Measurements from ENCODE around the gene CD300LD.

Gene CD300LD

DNA sequence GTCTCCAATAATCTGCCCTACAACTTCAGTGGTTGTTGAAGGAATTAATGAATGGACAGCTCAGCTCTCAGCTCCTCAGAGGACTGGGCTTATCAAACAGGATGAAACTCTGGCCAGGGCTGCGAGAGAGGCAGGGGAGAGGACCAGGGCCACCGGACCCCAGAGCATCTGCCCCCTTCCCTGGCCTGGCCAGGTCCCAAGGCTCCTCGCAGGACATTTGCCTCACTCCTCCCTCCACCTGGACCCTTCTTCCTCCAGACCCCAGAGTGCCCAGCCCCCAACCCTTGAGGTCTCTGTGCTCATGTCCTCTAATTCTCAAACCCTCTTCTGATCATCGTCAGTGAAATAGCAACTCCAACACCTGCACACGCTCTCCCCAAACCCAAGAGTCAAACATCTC is 49.9 kb downstream of the CD300LD start:
- no peak overlapping the region for H2AFZ ChIP-seq (ENCODE audit: low read length)
- no peak overlapping the region for H3K4me3 ChIP-seq (ENCODE audit: low read length)
- no peaks in the 10 kb centered on the region for H3K9me2 ChIP-seq (replicated peaks; ENCODE audit: insufficient read depth, low read length)
- no peak for DNase-seq
- H3K79me2 ChIP-seq (ENCODE audit: low read length): no peaks in the 10 kb centered on the region
- H4K20me1 ChIP-seq (ENCODE audit: insufficient read depth, low read length): no peaks in the 10 kb centered on the region
- H3K4me2 ChIP-seq (ENCODE audit: low read depth, low read length): no peak overlapping the region
- H3K4me1 ChIP-seq (ENCODE audit: low read length): no peaks in the 10 kb centered on the region
- H3K27me3 ChIP-seq (replicated peaks; ENCODE audit: insufficient read depth, low read length): peaks cover 91% of the 10 kb centered on the region
- no peaks in the 10 kb centered on the region for H3K9me3 ChIP-seq (replicated peaks; ENCODE audit: insufficient read depth, low read length)
- no peak overlapping the region for H3K27ac ChIP-seq (ENCODE audit: low read length)
- no peak for TF ChIP-seq EZH2phosphoT487 (IDR thresholded peaks at IDR 0.05; ENCODE audit: low read length)
- TF ChIP-seq, protein P1, sequence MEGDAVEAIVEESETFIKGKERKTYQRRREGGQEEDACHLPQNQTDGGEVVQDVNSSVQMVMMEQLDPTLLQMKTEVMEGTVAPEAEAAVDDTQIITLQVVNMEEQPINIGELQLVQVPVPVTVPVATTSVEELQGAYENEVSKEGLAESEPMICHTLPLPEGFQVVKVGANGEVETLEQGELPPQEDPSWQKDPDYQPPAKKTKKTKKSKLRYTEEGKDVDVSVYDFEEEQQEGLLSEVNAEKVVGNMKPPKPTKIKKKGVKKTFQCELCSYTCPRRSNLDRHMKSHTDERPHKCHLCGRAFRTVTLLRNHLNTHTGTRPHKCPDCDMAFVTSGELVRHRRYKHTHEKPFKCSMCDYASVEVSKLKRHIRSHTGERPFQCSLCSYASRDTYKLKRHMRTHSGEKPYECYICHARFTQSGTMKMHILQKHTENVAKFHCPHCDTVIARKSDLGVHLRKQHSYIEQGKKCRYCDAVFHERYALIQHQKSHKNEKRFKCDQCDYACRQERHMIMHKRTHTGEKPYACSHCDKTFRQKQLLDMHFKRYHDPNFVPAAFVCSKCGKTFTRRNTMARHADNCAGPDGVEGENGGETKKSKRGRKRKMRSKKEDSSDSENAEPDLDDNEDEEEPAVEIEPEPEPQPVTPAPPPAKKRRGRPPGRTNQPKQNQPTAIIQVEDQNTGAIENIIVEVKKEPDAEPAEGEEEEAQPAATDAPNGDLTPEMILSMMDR (IDR thresholded peaks at IDR 0.05; ENCODE audit: low read length): no peak
- TF ChIP-seq EZH2 (optimal IDR thresholded peaks at IDR 0.05; ENCODE audit: low read depth, low read length): no peak
- no peak overlapping the region for H3K9ac ChIP-seq (ENCODE audit: low read length)
- no peaks in the 10 kb centered on the region for H3F3A ChIP-seq (ENCODE audit: insufficient read depth, low read length)
- no peaks in the 10 kb centered on the region for H3K36me3 ChIP-seq (replicated peaks; ENCODE audit: insufficient read depth, low read length)

DNA sequence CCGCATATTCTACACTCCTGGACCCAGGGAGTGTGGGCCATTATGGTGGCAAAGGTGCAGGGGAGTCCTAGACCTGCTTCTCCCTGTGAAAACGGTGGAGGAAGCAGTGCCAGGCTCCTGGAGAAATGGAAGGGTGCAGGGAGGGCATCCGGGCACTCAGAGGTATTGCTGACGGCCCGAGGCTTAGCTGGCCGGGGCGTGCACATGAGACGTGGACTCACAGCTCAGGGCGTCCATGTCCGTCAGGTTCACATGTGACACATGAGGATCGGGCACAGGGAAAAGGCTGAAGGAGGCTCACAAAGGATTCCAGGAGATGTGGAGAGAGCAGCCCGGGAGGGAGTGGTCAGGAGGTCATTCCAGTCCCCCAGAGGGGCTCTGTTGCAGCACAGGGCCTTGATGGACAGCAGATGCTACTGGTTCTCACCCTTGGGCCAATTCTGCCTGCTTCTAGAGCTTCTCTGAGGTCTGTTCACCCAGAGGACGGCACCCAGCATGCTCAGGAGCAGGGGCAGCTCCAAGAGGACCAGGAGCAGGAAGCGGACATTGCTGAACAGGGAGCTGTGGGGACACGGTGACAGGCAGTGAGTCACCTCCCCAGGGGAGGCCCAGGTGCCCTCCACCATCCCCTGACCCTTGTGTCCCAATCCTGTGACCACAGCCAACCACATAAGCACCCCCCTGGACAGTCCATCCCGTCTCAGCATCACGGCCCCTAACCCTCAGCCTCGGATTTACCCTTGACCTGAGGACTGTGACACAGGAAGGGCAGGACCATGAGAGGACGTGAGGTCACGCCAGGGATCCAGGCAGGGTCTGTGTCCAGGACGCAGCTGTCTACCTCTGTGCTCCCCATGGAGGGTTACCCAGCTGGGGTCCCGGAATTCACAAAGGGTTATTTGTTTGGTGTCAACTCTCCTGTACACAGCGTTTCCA is 50.6 kb downstream of the CD300LD start:
- H3K4me3 ChIP-seq (ENCODE audit: low read length): no peak overlapping the region
- no peaks in the 10 kb centered on the region for H4K20me1 ChIP-seq (ENCODE audit: insufficient read depth, low read length)
- H3K36me3 ChIP-seq (replicated peaks; ENCODE audit: insufficient read depth, low read length): no peaks in the 10 kb centered on the region
- DNase-seq: no peak
- peaks cover 98% of the 10 kb centered on the region for H3K27me3 ChIP-seq (replicated peaks; ENCODE audit: insufficient read depth, low read length)
- no peaks in the 10 kb centered on the region for H3K4me1 ChIP-seq (ENCODE audit: low read length)
- no peaks in the 10 kb centered on the region for H3K79me2 ChIP-seq (ENCODE audit: low read length)
- H3K9me2 ChIP-seq (replicated peaks; ENCODE audit: insufficient read depth, low read length): no peaks in the 10 kb centered on the region
- H3K27ac ChIP-seq (ENCODE audit: low read length): no peak overlapping the region
- H3K9ac ChIP-seq (ENCODE audit: low read length): no peak overlapping the region
- H3K4me2 ChIP-seq (ENCODE audit: low read depth, low read length): no peak overlapping the region
- no peaks in the 10 kb centered on the region for H3F3A ChIP-seq (ENCODE audit: insufficient read depth, low read length)
- TF ChIP-seq EZH2phosphoT487 (IDR thresholded peaks at IDR 0.05; ENCODE audit: low read length): no peak
- TF ChIP-seq, protein P1 (IDR thresholded peaks at IDR 0.05; ENCODE audit: low read length): no peak
- no peak for TF ChIP-seq EZH2 (optimal IDR thresholded peaks at IDR 0.05; ENCODE audit: low read depth, low read length)
- H2AFZ ChIP-seq (ENCODE audit: low read length): no peak overlapping the region
- H3K9me3 ChIP-seq (replicated peaks; ENCODE audit: insufficient read depth, low read length): no peaks in the 10 kb centered on the region

DNA sequence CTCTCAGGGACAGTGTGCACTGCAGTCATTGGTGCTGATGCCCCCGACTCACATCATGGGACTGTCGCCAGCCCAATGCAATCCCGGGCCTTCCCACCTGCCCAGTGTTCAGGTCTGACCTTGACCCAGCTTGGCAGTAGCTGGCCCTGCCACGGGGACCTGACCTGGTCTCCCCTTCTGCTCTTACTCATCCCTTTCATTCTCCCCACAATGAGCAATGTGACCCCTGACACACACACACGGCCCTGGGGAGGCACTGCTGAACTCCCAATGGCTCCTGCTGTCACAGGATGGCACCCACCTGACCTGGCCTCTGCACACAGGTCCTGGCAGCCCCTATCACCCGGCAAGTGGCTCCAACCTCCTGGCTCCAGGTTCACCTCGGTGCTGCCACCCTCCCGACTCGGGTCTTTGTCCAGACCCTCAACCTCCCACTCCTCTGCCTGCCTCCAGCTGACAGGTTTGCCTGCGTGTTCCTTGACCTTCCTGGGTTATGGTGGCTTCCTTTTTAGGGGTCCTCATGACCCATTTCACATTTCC is 52.7 kb downstream of the CD300LD start:
- Histone ChIP-seq H3K9me2 (replicated peaks; ENCODE audit: insufficient read depth, low read length) (no peaks in the 10 kb centered on the region), H3K9ac (ENCODE audit: low read length) (no peak overlapping the region), H3K4me2 (ENCODE audit: low read depth, low read length) (no peak overlapping the region), H3K9me3 (replicated peaks; ENCODE audit: insufficient read depth, low read length) (no peaks in the 10 kb centered on the region), H3K36me3 (replicated peaks; ENCODE audit: insufficient read depth, low read length) (no peaks in the 10 kb centered on the region), H3K4me1 (ENCODE audit: low read length) (no peaks in the 10 kb centered on the region), H4K20me1 (ENCODE audit: insufficient read depth, low read length) (no peaks in the 10 kb centered on the region), H3K79me2 (ENCODE audit: low read length) (no peaks in the 10 kb centered on the region), H2AFZ (ENCODE audit: low read length) (no peak overlapping the region), H3K27me3 (replicated peaks; ENCODE audit: insufficient read depth, low read length) (peaks cover 100% of the 10 kb centered on the region), H3K4me3 (ENCODE audit: low read length) (no peak overlapping the region), H3K27ac (ENCODE audit: low read length) (no peak overlapping the region), H3F3A (ENCODE audit: insufficient read depth, low read length) (no peaks in the 10 kb centered on the region)
- DNase-seq: no peak
- no peak for TF ChIP-seq EZH2phosphoT487 (IDR thresholded peaks at IDR 0.05; ENCODE audit: low read length)
- TF ChIP-seq, protein P1 (IDR thresholded peaks at IDR 0.05; ENCODE audit: low read length): no peak
- TF ChIP-seq EZH2 (optimal IDR thresholded peaks at IDR 0.05; ENCODE audit: low read depth, low read length): no peak

Data from MM.1S (cell line).